GM19193 (cell line): ENCODE measurements around the gene KAT6B.

Source experiments
- POLR2A ChIP-seq: IDR thresholded peaks from 4 replicates; pipeline ENCODE4 v1.6.1; 2011; ENCODE audit not compliant: insufficient read depth, insufficient read length; ENCODE audit errors: extremely low read depth

KAT6B gene

DNA sequence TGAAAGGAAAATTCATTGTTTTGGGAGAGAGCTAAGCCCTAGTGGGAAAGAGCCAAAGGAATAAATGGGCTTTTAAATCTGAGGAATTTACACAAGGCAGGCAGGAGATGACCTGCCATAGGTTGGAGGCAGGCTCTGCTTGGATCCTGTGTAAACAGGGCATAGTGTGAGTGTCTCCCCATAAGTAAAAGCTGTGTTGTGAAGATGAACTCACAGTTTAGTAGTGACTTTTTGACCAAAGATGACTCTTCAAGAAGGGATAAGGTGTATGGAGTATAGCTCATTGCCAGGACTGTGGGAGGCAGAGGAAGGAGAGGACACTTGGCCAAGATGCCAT lies 63.2 kb downstream of the KAT6B start:
- TF ChIP-seq POLR2A, result no peak

- no peak for TF ChIP-seq POLR2A
These were observed 64.1 kb downstream of the KAT6B start for GRCh38 chr10:74890460-74890859.

DNA sequence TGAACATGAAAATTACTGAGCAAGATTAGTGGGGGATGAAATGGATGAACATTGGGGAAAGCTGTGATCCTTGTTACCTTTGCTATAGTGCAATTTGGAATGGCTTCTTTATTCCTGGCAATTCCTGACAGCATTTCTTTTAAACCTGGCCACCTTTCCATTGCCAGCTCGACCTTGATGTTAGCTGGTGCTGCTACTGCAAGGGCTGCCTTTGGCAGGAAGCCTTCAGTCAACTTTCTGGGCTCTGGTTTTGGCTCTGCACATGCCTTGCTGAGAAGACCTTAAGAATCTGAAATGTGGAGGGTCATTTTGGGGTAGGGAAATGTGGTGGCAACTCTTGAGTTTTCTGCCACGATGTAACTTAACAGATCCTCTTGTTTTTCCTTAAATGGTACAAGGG lies 64.7 kb downstream of the KAT6B start:
- no peak for TF ChIP-seq POLR2A

- TF ChIP-seq POLR2A, result no peak
These were observed 66.4 kb downstream of the KAT6B start for GRCh38 chr10:74892839-74893238.

- no peak for TF ChIP-seq POLR2A
These were observed 70.6 kb downstream of the KAT6B start for GRCh38 chr10:74896788-74897527.

GRCh38 chr10:74898201-74898976 lies 72.0 kb downstream of the KAT6B start:
- no peak for TF ChIP-seq POLR2A

- no peak for TF ChIP-seq POLR2A
These were observed 73.9 kb downstream of the KAT6B start for GRCh38 chr10:74900297-74900696.

- TF ChIP-seq POLR2A, result no peak
These were observed 74.9 kb downstream of the KAT6B start for GRCh38 chr10:74901301-74901700.

- TF ChIP-seq POLR2A, result no peak
These were observed 75.6 kb downstream of the KAT6B start for GRCh38 chr10:74901867-74902450.

DNA sequence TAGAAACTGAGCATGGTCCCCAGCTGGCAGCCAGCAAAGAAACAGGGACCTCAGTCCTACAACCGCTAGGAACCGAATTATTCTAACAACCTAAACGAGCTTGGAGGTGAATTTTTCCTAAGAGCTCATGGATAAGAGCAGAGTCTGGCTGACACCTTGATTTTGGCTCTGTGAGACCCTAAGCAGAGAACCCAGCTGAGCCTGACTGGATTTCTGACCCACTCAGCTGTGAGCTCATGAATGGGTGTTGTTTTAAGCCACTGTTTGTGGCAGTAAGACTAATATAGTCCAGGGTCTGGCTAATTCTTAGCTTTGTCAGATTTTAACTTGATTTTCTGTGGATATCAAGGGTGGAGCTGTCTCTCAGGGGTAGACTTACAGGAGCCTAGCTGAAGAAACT lies 77.1 kb downstream of the KAT6B start:
- TF ChIP-seq POLR2A, result no peak

DNA sequence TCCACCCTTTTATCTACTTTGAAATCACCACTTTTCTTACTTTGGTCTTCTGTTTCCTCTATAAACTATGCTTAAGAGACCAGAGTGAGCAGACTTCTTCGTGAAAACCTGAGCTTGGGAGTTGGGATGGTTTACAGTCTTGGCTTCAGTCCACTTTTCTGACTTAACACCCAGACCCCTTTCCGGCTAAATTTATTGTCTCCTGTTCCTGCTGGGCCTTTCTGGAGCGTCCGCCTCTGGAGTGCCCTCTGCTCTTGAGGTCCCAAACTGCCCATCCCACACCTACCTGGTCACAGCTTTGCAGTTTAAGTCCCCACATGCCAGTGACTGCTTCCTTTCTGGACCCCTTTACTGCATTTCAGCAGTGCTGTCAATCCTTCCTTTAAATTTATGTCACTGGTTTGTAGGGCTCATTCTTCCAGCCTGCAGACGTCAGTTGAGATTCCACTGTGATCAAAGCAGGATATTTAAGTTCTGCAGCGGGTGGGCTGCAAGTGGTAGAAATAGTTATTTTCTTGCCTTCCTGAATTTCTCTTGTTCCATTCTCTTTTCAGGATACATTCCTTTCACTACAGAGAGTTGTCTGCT lies 80.3 kb downstream of the KAT6B start:
- no peak for TF ChIP-seq POLR2A

DNA sequence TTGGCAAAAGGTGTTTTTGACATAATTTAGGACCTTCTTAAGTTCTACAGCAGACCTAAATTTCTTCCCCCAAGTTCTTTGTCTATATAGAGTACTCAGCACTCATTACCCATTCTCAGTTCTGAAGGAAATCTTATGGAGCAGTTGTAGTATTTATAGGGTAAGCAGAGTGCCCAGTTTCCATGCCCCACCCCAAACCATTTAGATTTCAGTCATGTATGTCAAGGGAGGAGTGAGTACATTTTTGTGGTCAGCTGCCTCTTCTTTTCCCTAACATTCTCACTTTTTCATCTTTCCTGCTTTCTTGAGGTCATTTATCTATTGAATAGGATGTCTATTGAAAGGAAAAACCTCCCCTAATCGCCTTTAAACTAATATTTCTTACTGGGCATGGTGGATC lies 83.3 kb downstream of the KAT6B start:
- TF ChIP-seq POLR2A, result no peak

DNA sequence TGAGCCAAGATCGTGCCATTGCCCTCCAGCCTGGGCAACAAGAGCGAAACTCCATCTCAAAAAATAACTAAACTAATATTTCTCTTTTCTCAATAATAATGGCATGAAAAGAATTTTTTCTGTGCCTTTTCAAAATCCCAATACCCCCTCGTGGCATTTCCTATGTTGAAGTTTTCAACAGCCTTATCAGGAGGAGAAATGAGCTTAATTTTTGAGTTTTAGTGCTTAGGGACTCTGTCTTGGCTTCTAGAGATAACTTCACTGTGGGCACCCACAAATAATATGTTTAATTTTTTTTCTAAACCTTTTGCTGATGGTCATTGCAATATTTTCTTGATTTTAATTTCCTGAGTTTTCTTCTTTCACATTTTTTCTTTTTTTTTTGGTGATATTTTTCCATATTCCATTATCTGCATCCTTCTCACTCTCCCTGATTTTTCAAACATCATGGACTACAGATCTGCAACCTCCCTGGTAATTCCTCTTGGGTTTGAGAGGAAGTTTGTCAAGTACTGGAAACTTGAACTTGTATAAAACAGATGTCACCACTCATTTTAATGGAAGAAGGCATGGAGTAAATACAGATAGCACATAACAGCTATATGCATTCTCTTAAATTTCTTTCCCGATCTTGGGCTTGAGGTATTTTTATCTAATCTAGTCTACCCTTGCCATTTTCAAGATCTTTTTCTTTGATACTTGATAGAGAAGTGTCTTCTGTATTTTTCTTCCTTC lies 84.0 kb downstream of the KAT6B start:
- no peak for TF ChIP-seq POLR2A

GRCh38 chr10:74910976-74911350 lies 84.6 kb downstream of the KAT6B start:
- TF ChIP-seq POLR2A, result no peak

DNA sequence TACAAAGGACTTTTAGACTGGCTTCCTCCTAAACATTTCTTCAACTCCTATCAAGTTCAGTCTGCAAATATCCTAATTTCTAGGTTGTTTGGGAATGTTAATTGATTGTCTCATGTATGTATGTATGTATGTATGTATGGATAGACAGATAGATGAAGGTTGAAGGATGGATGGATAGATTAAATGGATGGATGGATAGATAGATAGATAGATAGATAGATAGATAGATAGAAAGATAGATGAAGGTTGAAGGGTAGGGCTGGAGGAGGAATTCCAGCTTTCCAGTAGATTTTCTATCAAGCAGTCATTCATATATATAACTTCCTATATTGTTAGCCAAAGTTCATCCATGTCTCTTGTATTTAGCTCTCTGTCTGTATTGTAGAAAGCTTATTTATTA lies 85.8 kb downstream of the KAT6B start:
- TF ChIP-seq POLR2A, result no peak

DNA sequence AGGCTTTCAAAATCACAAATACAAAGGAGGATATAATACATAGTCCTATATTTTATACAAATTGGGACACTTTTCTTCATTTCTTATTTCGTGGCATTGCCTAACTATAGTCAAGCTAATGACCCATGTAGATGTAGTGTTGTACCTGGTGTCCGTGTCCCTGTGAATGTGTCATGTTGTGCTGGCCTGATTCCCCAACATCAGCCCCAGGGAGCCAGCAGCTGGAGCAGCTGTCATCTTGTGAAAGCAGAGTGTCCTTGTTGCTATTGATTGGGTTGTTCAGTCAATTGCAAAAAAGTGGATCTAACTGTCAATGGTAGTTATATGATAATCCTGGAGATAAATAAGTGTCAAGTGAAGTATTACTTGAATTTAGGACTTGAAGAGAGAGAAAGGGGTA lies 86.3 kb downstream of the KAT6B start:
- TF ChIP-seq POLR2A, result no peak

GRCh38 chr10:74913377-74913979 lies 87.1 kb downstream of the KAT6B start:
- TF ChIP-seq POLR2A, result no peak
